HCT116 (cell line): Measurements from ENCODE around the gene TTC6. TPM values are rescaled to one million over a fixed set of nuclear protein-coding genes. Genes with fewer than 3 reads are reported as not detected.

Source experiments
- ATAC-seq: fragments of 200-7000 bp; cut with Tn5 transposase; 2 replicates; pipeline ENCODE4 v1.9.1; 2020; ENCODE audit warnings: mild to moderate bottlenecking, moderate library complexity
- BruUV-seq: library from RNA; stranded (reverse); fragments of 400-500 nt; replicated peaks from 2 replicates; lab custom pipeline; 2021; lab: Mats Ljungman, UMichigan
- CTCF ChIA-PET: fragments of 300-600 bp; sonication (Branson Sonifier 250); formaldehyde crosslinking; loops from one replicate; lab custom pipeline; 2021; ENCODE audit warnings: antibody characterized with exemption; lab: Charles Lee
- POLR2A ChIA-PET: fragments of 300-600, 350-600 bp; sonication (Branson Sonifier 250); formaldehyde crosslinking; loops from one replicate; lab custom pipeline; 2021; ENCODE audit warnings: antibody characterized with exemption; lab: Charles Lee
- RAD21 ChIA-PET, 2 experiments: fragments of 300-600 bp; sonication (Branson Sonifier 250); formaldehyde crosslinking; loops; one replicate each; lab custom pipeline; 2023; ENCODE audit warnings: low total read pairs in 2 of 2; ENCODE audit not compliant: uncharacterized antibody in 2 of 2, unreplicated experiment in 2 of 2, low non-redundant PET in 1 of 2; lab: Charles Lee
- DNase-seq: peaks from one replicate; pipeline ENCODE4 v3.0.0-alpha.2; 2010; ENCODE audit warnings: low read depth, low spot score
- H2AFZ ChIP-seq: fragments of 200-600 bp; shearing (Covaris generic), sonication (generic); 2 replicates; pipeline ENCODE4 v1.6.1; 2017; ENCODE audit warnings: low read depth, mixed run types, mixed read lengths, antibody characterized with exemption, low read length; ENCODE audit not compliant: poor library complexity, severe bottlenecking
- H3K27ac ChIP-seq: 2 replicates; pipeline ENCODE4 v1.5.1; 2012; ENCODE audit warnings: low read depth, low read length
- H3K27me3 ChIP-seq: fragments of 200-600 bp; sonication (generic); 2 replicates; pipeline ENCODE4 v1.6.1; 2016; ENCODE audit warnings: mixed run types, low read length, mixed read lengths; ENCODE audit not compliant: insufficient read depth
- H3K36me3 ChIP-seq, 2 experiments: fragments of 200-500 bp in 1 of 2; fragments of 200-600 bp in 1 of 2; sonication (Bioruptor generic) in 1 of 2; sonication (generic) in 1 of 2; 2 replicates each; pipeline versions ENCODE4 v1.5.1 to v1.6.1; 2014 to 2016; ENCODE audit warnings: low read length in 2 of 2, inconsistent platforms in 1 of 2, mixed read lengths in 1 of 2, mixed run types in 1 of 2; ENCODE audit not compliant: insufficient read depth in 2 of 2, control insufficient read depth in 1 of 2
- H3K4me1 ChIP-seq, 2 experiments: fragments of 200-600 bp in 1 of 2; sonication (generic) in 1 of 2; 2 replicates each; pipeline versions ENCODE4 v1.5.1 to v1.6.1; 2012 to 2017; ENCODE audit warnings: low read length in 2 of 2, inconsistent platforms in 1 of 2, mild to moderate bottlenecking in 1 of 2, mixed read lengths in 1 of 2, mixed run types in 1 of 2, moderate library complexity in 1 of 2; ENCODE audit not compliant: insufficient read depth in 2 of 2, control insufficient read depth in 1 of 2
- H3K4me2 ChIP-seq: fragments of 200-600 bp; sonication (generic); 2 replicates; pipeline ENCODE4 v1.6.1; 2017; ENCODE audit warnings: mixed run types, low read length, mixed read lengths
- H3K4me3 ChIP-seq, 2 experiments: fragments of 200-600 bp in 1 of 2; sonication (generic) in 1 of 2; replicated peaks in 1 of 2; 2 replicates each; pipeline ENCODE4 v1.5.1; 2011 to 2016; ENCODE audit warnings: low read length in 2 of 2, control low read depth in 1 of 2, low read depth in 1 of 2, mild to moderate bottlenecking in 1 of 2, mixed read lengths in 1 of 2, mixed run types in 1 of 2
- H3K79me2 ChIP-seq: fragments of 200-600 bp; sonication (generic); 2 replicates; pipeline ENCODE4 v1.6.1; 2017; ENCODE audit warnings: mild to moderate bottlenecking, mixed run types, low read length, moderate library complexity, mixed read lengths; ENCODE audit not compliant: insufficient read depth
- H3K9ac ChIP-seq: fragments of 200-600 bp; sonication (generic); 2 replicates; pipeline ENCODE4 v1.6.1; 2016; ENCODE audit warnings: low read length, mixed read lengths
- H3K9me2 ChIP-seq: fragments of 200-600 bp; sonication (generic), shearing (Covaris generic); 2 replicates; pipeline ENCODE4 v1.6.1; 2017; ENCODE audit warnings: mixed run types, mild to moderate bottlenecking, moderate library complexity; ENCODE audit not compliant: insufficient read depth
- H3K9me3 ChIP-seq, 2 experiments: fragments of 200-500 bp in 1 of 2; fragments of 200-600 bp in 1 of 2; sonication (Bioruptor generic) in 1 of 2; sonication (generic) in 1 of 2; 2 replicates each; pipeline ENCODE4 v1.6.1; 2014 to 2017; ENCODE audit warnings: low read length in 2 of 2, mixed read lengths in 2 of 2, inconsistent platforms in 1 of 2, low read depth in 1 of 2, mild to moderate bottlenecking in 1 of 2, mixed run types in 1 of 2, moderate library complexity in 1 of 2; ENCODE audit not compliant: control insufficient read depth in 1 of 2, insufficient read depth in 1 of 2
- H4K20me1 ChIP-seq: fragments of 200-600 bp; sonication (generic), shearing (Covaris generic); 2 replicates; pipeline ENCODE4 v1.6.1; 2017; ENCODE audit warnings: mixed run types, mild to moderate bottlenecking, moderate library complexity; ENCODE audit not compliant: insufficient read depth
- CBX3 ChIP-seq: IDR thresholded peaks from 2 replicates; pipeline ENCODE4 v1.6.1; 2012; ENCODE audit warnings: low read depth
- EGR1 ChIP-seq: IDR thresholded peaks from 2 replicates; pipeline ENCODE4 v1.6.1; 2012; ENCODE audit warnings: low read depth
- ELF1 ChIP-seq: IDR thresholded peaks from 2 replicates; pipeline ENCODE4 v1.6.1; 2012; ENCODE audit warnings: low read depth, borderline replicate concordance
- EZH2phosphoT487 ChIP-seq: fragments of 200-600 bp; IDR thresholded peaks from 2 replicates; pipeline ENCODE4 v1.6.1; 2018; ENCODE audit warnings: antibody characterized with exemption, borderline replicate concordance
- FOSL1 ChIP-seq: IDR thresholded peaks from 2 replicates; pipeline ENCODE4 v1.6.1; 2012; ENCODE audit warnings: low read depth
- JUND ChIP-seq: IDR thresholded peaks from 2 replicates; pipeline ENCODE4 v1.6.1; 2012
- POLR2AphosphoS5 ChIP-seq: IDR thresholded peaks from 2 replicates; pipeline ENCODE4 v1.6.1; 2011; ENCODE audit warnings: mild to moderate bottlenecking, low read depth, low read length, moderate library complexity
- RAD21 ChIP-seq: IDR thresholded peaks from 2 replicates; pipeline ENCODE4 v1.6.1; 2012; ENCODE audit warnings: low read depth, mild to moderate bottlenecking
- REST ChIP-seq: IDR thresholded peaks from 2 replicates; pipeline ENCODE4 v1.6.1; 2012; ENCODE audit warnings: low read depth
- SIN3A ChIP-seq: IDR thresholded peaks from 2 replicates; pipeline ENCODE4 v1.6.1; 2012; ENCODE audit warnings: low read depth
- SP1 ChIP-seq: IDR thresholded peaks from 2 replicates; pipeline ENCODE4 v1.6.1; 2012; ENCODE audit warnings: low read depth
- SRF ChIP-seq: IDR thresholded peaks from 2 replicates; pipeline ENCODE4 v1.6.1; 2012; ENCODE audit warnings: low read depth
- TCF7L2 ChIP-seq: IDR thresholded peaks from 2 replicates; pipeline ENCODE4 v1.7.0; 2011; ENCODE audit warnings: borderline replicate concordance, inconsistent platforms; ENCODE audit not compliant: insufficient read depth, insufficient read length; ENCODE audit errors: extremely low read depth
- YY1 ChIP-seq: IDR thresholded peaks from 2 replicates; pipeline ENCODE4 v1.6.1; 2011; ENCODE audit warnings: low read length, low read depth, moderate library complexity, mild to moderate bottlenecking; ENCODE audit not compliant: insufficient replicate concordance; ENCODE audit errors: extremely low read depth
- ZFX ChIP-seq: fragments of 450-650 bp; IDR thresholded peaks from 2 replicates; pipeline ENCODE4 v1.6.1; 2017
- ZNF274 ChIP-seq: fragments of 200-500 bp; sonication (Bioruptor generic); IDR thresholded peaks from 2 replicates; pipeline ENCODE4 v1.6.1; 2014; ENCODE audit warnings: mild to moderate bottlenecking, low read depth, low read length, inconsistent platforms
- intact Hi-C: fragments of 100-400 bp; cut with micrococcal nuclease; formaldehyde crosslinking; loops from 2 replicates; pipeline ENCODE4 v1.10.0; 2022
- total RNA-seq: library from RNA; stranded (reverse); gene quantifications from one replicate; pipeline ENCODE4 v1.2.1, GENCODE V29; 2021; ENCODE audit not compliant: unreplicated experiment
- TF ChIP-seq, protein P1 (sequence below): IDR thresholded peaks from 2 replicates; pipeline ENCODE4 v1.6.1; 2011; ENCODE audit warnings: mild to moderate bottlenecking, low read length, moderate library complexity; ENCODE audit not compliant: insufficient replicate concordance; ENCODE audit errors: extremely low read depth
- TF ChIP-seq, protein P2 (sequence below): IDR thresholded peaks from 2 replicates; pipeline ENCODE4 v1.6.1; 2012

Gene TTC6
- total RNA-seq, 1 experiment from 2014 or later: 0.10 TPM

DNA sequence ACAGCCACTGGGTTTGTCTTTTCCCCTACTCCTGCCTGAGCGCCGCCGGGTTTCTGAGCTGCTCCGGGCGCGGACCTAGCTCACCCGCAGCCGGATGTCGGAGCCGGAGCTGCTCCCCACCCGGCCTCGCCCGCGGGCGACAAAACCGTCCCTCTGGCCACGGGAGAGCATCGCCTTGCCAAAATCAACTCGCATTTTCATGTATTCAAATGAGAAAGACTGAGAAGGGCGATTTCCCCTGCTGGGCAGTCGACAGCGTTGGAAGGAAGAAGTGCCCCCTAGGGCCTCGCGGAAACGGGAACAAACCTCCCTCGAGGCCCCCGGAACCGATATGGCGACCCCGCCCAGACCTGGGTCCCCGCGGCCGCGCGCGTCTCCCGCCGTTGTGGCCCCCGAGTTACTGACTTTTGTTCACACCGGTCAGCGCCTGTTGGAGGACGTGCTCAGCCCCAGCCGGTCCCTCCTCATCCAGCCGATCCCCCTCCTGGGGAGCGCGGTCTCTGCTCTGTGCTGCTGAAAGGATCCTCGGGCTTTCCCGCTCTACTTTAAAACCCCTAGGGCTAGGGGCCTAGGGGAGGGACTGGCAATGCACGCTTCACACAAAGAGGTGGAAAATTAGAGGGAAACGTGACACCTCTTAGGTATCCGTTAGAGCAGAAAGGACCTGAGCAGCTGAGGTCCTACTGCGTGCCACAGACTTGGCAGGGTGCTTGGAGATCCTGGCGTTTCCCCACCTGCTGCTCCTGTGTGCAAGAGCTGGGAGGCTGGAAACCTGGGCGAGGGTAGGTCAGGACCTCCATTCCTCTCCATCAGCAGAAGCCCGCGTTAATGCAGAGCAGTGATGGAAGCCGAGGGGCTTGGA, 4.3 kb downstream of the TTC6 start:
- H3K4me2 ChIP-seq: no peak overlapping the region
- intact Hi-C loops: no loop called here
- H3K9me3 ChIP-seq: no peaks in the 10 kb centered on the region
- TF ChIP-seq JUND (no peak), SIN3A (no peak), FOSL1 (no peak), ZNF274 (no peak), ZFX (no peak), POLR2AphosphoS5 (no peak), RAD21 (no peak), YY1 (no peak), ELF1 (no peak), EGR1 (no peak), TCF7L2 (no peak), SP1 (no peak), REST (no peak), EZH2phosphoT487 (no peak), CBX3 (no peak), SRF (no peak)
- TF ChIP-seq, protein P1, sequence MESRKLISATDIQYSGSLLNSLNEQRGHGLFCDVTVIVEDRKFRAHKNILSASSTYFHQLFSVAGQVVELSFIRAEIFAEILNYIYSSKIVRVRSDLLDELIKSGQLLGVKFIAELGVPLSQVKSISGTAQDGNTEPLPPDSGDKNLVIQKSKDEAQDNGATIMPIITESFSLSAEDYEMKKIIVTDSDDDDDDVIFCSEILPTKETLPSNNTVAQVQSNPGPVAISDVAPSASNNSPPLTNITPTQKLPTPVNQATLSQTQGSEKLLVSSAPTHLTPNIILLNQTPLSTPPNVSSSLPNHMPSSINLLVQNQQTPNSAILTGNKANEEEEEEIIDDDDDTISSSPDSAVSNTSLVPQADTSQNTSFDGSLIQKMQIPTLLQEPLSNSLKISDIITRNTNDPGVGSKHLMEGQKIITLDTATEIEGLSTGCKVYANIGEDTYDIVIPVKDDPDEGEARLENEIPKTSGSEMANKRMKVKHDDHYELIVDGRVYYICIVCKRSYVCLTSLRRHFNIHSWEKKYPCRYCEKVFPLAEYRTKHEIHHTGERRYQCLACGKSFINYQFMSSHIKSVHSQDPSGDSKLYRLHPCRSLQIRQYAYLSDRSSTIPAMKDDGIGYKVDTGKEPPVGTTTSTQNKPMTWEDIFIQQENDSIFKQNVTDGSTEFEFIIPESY: no peak
- TF ChIP-seq, protein P2, sequence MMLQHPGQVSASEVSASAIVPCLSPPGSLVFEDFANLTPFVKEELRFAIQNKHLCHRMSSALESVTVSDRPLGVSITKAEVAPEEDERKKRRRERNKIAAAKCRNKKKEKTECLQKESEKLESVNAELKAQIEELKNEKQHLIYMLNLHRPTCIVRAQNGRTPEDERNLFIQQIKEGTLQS: no peak
- TF ChIP-seq, all 23 proteins: peak for 0
- BruUV-seq: no TSS peak
- DNase-seq (no peak), ATAC-seq (no peak)
- CTCF ChIA-PET: no interaction called here
- Histone ChIP-seq H3K27ac (no peak overlapping the region), H3K79me2 (no peaks in the 10 kb centered on the region), H3K36me3 (no peaks in the 10 kb centered on the region), H3K4me1 (peaks cover 5 to 12% of the 10 kb centered on the region in 2 experiments; a peak in 3 of 4 replicates), H3K9me2 (no peaks in the 10 kb centered on the region), H2AFZ (no peak overlapping the region), H3K4me3 (no peak overlapping the region), H3K27me3 (peaks cover 10% of the 10 kb centered on the region; the same call in 1 of the 2 replicates), H3K9ac (no peak overlapping the region), H4K20me1 (no peaks in the 10 kb centered on the region)
- POLR2A ChIA-PET: no interaction called here
- RAD21 ChIA-PET: no interaction called here
